GM23338 (cell line): ENCODE data around the gene SLC43A2. TPM values are rescaled to one million over a fixed set of nuclear protein-coding genes. Genes with fewer than 3 reads are reported as not detected.

Experiments
- ATAC-seq: fragments of 200-7000 bp; cut with Tn5 transposase; 3 replicates; pipeline ENCODE4 v1.9.1; 2020
- DNase-seq: peaks from one replicate; pipeline ENCODE4 v3.0.0-alpha.2; 2015; ENCODE audit warnings: low spot score
- H2AFZ ChIP-seq: fragments of 200-600 bp; sonication (generic); 2 replicates; pipeline ENCODE4 v1.8.0; 2016; ENCODE audit warnings: antibody characterized with exemption, mild to moderate bottlenecking, moderate library complexity
- H3F3A ChIP-seq: fragments of 200-600 bp; sonication (generic); replicated peaks from 2 replicates; pipeline ENCODE4 v1.8.0; 2017; ENCODE audit warnings: antibody characterized with exemption, mixed run types, low read depth
- H3K27ac ChIP-seq: fragments of 200-600 bp; sonication (generic); 2 replicates; pipeline ENCODE4 v1.6.1; 2016; ENCODE audit warnings: low read depth
- H3K27me3 ChIP-seq: fragments of 200-600 bp; sonication (generic); 2 replicates; pipeline ENCODE4 v1.8.0; 2016; ENCODE audit warnings: mild to moderate bottlenecking, mixed run types, moderate library complexity; ENCODE audit not compliant: insufficient read depth
- H3K36me3 ChIP-seq: fragments of 200-600 bp; sonication (generic); 2 replicates; pipeline ENCODE4 v1.8.0; 2016; ENCODE audit warnings: mild to moderate bottlenecking; ENCODE audit not compliant: insufficient read depth
- H3K4me1 ChIP-seq: fragments of 200-600 bp; sonication (generic); 2 replicates; pipeline ENCODE4 v1.8.0; 2016; ENCODE audit warnings: mild to moderate bottlenecking, moderate library complexity; ENCODE audit not compliant: insufficient read depth
- H3K4me2 ChIP-seq: fragments of 200-600 bp; sonication (generic); 2 replicates; pipeline ENCODE4 v1.7.1; 2017; ENCODE audit warnings: mixed run types
- H3K4me3 ChIP-seq: fragments of 200-600 bp; sonication (generic); 2 replicates; pipeline ENCODE4 v1.6.1; 2016; ENCODE audit warnings: mixed run types
- H3K79me2 ChIP-seq: fragments of 200-600 bp; sonication (generic); replicated peaks from 2 replicates; pipeline ENCODE4 v1.8.0; 2017; ENCODE audit warnings: mild to moderate bottlenecking; ENCODE audit not compliant: insufficient read depth
- H3K9me2 ChIP-seq: fragments of 200-600 bp; sonication (generic); 2 replicates; pipeline ENCODE4 v1.8.0; 2017; ENCODE audit not compliant: insufficient read depth
- H4K20me1 ChIP-seq: fragments of 200-600 bp; sonication (generic); replicated peaks from 2 replicates; pipeline ENCODE4 v1.8.0; 2017; ENCODE audit warnings: mild to moderate bottlenecking; ENCODE audit not compliant: insufficient read depth
- H3K27ac Mint-ChIP-seq: 2 replicates; pipeline ENCODE4 v1.8.0; 2020; ENCODE audit warnings: inconsistent platforms, mild to moderate bottlenecking, moderate library complexity, mixed read lengths
- H3K27me3 Mint-ChIP-seq: 3 replicates; pipeline ENCODE4 v1.8.0; 2022; ENCODE audit warnings: low read depth, mild to moderate bottlenecking, moderate library complexity, mixed read lengths, inconsistent platforms; ENCODE audit not compliant: insufficient read depth, poor library complexity
- H3K36me3 Mint-ChIP-seq: 3 replicates; pipeline ENCODE4 v1.8.0; 2021; ENCODE audit warnings: low read depth, mild to moderate bottlenecking, inconsistent platforms, moderate library complexity, mixed read lengths
- H3K4me1 Mint-ChIP-seq: 3 replicates; pipeline ENCODE4 v1.8.0; 2020; ENCODE audit warnings: mild to moderate bottlenecking, inconsistent platforms, mixed read lengths
- H3K4me3 Mint-ChIP-seq: 3 replicates; pipeline ENCODE4 v1.8.0; 2021; ENCODE audit warnings: moderate library complexity, mild to moderate bottlenecking, inconsistent platforms, mixed read lengths
- H3K9me3 Mint-ChIP-seq: 3 replicates; pipeline ENCODE4 v1.8.0; 2020; ENCODE audit warnings: moderate library complexity, mild to moderate bottlenecking, inconsistent platforms, mixed read lengths
- CREB1 ChIP-seq: fragments of 250-450 bp; sonication (Bioruptor Pico); IDR thresholded peaks from 2 replicates; pipeline ENCODE4 v1.5.0; 2020; ENCODE audit warnings: low read depth, mild to moderate bottlenecking, moderate library complexity
- EZH2 ChIP-seq: fragments of 200-600 bp; sonication (generic); IDR thresholded peaks from one replicate; pipeline ENCODE4 v1.8.0; 2017; ENCODE audit warnings: antibody characterized with exemption, mild to moderate bottlenecking, low read depth; ENCODE audit not compliant: unreplicated experiment
- EZH2phosphoT487 ChIP-seq: fragments of 200-600 bp; sonication (generic); IDR thresholded peaks from one replicate; pipeline ENCODE4 v1.8.1; 2018; ENCODE audit warnings: antibody characterized with exemption; ENCODE audit not compliant: unreplicated experiment
- JUNB ChIP-seq: IDR thresholded peaks from one replicate; pipeline ENCODE4 v1.6.1; 2016; ENCODE audit warnings: antibody characterized with exemption; ENCODE audit not compliant: unreplicated experiment
- NANOG ChIP-seq: IDR thresholded peaks from 2 replicates; pipeline ENCODE4 v1.6.1; 2016; ENCODE audit warnings: antibody characterized with exemption, borderline replicate concordance
- POLR2AphosphoS5 ChIP-seq: IDR thresholded peaks from 2 replicates; pipeline ENCODE4 v1.6.1; 2016; ENCODE audit warnings: antibody characterized with exemption, low read depth
- STAT1 ChIP-seq: IDR thresholded peaks from one replicate; pipeline ENCODE4 v1.6.1; 2016; ENCODE audit warnings: antibody characterized with exemption; ENCODE audit not compliant: unreplicated experiment
- ZNF114 ChIP-seq: fragments of 250-450 bp; sonication (Bioruptor Pico); IDR thresholded peaks from 2 replicates; pipeline ENCODE4 v1.5.0; 2020; ENCODE audit warnings: mild to moderate bottlenecking, moderate library complexity
- ZNF331 ChIP-seq: fragments of 250-450 bp; sonication (Bioruptor Pico); IDR thresholded peaks from 2 replicates; pipeline ENCODE4 v1.5.0; 2020; ENCODE audit warnings: low read depth, mild to moderate bottlenecking, moderate library complexity
- polyA plus RNA-seq: library from polyadenylated mRNA; unstranded; fragments of >200 nt; fragmentation: Nextera tagmentation; extraction: Ambion mirVana; gene quantifications from 2 replicates; pipeline ENCODE4 v1.2.1, GENCODE V29; 2016
- total RNA-seq: library from RNA; depleted of rRNA; stranded (reverse); fragments of >200 nt; shearing (Covaris generic); gene quantifications from 2 replicates; pipeline ENCODE4 v1.2.3, GENCODE V29; 2014
- TF ChIP-seq, protein P1 (sequence below): IDR thresholded peaks from one replicate; pipeline ENCODE4 v1.6.1; 2018; ENCODE audit warnings: antibody characterized with exemption; ENCODE audit not compliant: unreplicated experiment
- TF ChIP-seq, protein P2 (sequence below), 2 experiments: fragments of 200-600 bp in 1 of 2; sonication (generic) in 1 of 2; conservative IDR thresholded peaks; 2 replicates each; pipeline versions ENCODE4 v1.5.1 to v1.6.1; 2016 to 2017; ENCODE audit warnings: antibody characterized with exemption in 2 of 2, low read depth in 2 of 2, mild to moderate bottlenecking in 2 of 2, moderate library complexity in 1 of 2
- TF ChIP-seq, protein P3 (sequence below): IDR thresholded peaks from 2 replicates; pipeline ENCODE4 v1.6.1; 2016; ENCODE audit warnings: antibody characterized with exemption
- TF ChIP-seq, protein P4 (sequence below): fragments of 250-450 bp; sonication (Bioruptor Pico); IDR thresholded peaks from 2 replicates; pipeline ENCODE4 v1.5.0; 2020; ENCODE audit warnings: mild to moderate bottlenecking, moderate library complexity

The SLC43A2 gene
- total and polyA plus RNA-seq, 2 experiments from 2014 or later: 2.2 to 9.8 TPM

DNA sequence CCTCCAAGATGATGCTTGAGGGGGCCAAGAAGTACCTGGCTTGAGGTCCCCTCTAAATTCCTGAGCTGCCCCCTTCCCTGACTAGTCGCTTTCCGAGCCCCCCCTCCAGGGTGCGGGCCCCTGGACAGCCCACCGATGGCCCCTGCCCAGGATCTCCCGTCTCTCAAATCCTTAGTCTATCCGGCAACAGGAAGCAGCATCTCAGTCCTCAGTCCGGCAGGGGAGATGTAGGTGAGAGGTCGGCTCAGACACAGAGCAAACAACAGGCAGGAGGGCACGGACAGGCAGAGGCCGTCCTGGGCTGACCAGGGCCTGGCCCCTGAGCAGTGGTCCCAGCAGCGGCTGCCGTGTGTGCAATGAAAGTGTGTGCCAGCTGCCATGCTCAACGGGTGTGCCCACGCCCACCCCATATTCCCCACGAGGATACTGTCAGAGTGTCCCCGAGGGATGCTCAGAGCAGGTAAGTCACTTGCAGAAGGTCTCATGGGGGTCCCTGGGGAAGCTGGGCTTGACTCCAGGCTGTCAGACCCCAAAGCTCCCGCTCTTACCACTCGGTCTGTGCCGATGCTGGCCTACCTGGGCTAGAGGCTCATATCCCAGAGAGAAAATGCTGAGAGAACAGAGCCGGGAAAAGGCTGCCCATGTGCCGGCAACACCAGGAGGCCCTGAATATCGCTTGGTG, 7.2 kb downstream of the SLC43A2 start:
- no peaks in the 10 kb centered on the region for H3F3A ChIP-seq
- no peaks in the 10 kb centered on the region for H3K9me2 ChIP-seq
- TF ChIP-seq CREB1 (CRISPR knock-in tag) (no peak), ZNF331 (CRISPR knock-in tag) (no peak), STAT1 (no peak), NANOG (no peak), EZH2phosphoT487 (no peak), POLR2AphosphoS5 (no peak), ZNF114 (CRISPR knock-in tag) (no peak), EZH2 (no peak), JUNB (no peak)
- TF ChIP-seq, protein P1, sequence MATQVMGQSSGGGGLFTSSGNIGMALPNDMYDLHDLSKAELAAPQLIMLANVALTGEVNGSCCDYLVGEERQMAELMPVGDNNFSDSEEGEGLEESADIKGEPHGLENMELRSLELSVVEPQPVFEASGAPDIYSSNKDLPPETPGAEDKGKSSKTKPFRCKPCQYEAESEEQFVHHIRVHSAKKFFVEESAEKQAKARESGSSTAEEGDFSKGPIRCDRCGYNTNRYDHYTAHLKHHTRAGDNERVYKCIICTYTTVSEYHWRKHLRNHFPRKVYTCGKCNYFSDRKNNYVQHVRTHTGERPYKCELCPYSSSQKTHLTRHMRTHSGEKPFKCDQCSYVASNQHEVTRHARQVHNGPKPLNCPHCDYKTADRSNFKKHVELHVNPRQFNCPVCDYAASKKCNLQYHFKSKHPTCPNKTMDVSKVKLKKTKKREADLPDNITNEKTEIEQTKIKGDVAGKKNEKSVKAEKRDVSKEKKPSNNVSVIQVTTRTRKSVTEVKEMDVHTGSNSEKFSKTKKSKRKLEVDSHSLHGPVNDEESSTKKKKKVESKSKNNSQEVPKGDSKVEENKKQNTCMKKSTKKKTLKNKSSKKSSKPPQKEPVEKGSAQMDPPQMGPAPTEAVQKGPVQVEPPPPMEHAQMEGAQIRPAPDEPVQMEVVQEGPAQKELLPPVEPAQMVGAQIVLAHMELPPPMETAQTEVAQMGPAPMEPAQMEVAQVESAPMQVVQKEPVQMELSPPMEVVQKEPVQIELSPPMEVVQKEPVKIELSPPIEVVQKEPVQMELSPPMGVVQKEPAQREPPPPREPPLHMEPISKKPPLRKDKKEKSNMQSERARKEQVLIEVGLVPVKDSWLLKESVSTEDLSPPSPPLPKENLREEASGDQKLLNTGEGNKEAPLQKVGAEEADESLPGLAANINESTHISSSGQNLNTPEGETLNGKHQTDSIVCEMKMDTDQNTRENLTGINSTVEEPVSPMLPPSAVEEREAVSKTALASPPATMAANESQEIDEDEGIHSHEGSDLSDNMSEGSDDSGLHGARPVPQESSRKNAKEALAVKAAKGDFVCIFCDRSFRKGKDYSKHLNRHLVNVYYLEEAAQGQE: no peak
- TF ChIP-seq, protein P2, sequence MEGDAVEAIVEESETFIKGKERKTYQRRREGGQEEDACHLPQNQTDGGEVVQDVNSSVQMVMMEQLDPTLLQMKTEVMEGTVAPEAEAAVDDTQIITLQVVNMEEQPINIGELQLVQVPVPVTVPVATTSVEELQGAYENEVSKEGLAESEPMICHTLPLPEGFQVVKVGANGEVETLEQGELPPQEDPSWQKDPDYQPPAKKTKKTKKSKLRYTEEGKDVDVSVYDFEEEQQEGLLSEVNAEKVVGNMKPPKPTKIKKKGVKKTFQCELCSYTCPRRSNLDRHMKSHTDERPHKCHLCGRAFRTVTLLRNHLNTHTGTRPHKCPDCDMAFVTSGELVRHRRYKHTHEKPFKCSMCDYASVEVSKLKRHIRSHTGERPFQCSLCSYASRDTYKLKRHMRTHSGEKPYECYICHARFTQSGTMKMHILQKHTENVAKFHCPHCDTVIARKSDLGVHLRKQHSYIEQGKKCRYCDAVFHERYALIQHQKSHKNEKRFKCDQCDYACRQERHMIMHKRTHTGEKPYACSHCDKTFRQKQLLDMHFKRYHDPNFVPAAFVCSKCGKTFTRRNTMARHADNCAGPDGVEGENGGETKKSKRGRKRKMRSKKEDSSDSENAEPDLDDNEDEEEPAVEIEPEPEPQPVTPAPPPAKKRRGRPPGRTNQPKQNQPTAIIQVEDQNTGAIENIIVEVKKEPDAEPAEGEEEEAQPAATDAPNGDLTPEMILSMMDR (conservative IDR thresholded peaks at IDR 0.05; ENCODE audit: low read depth in 2 of 2): no peak
- TF ChIP-seq, protein P3, sequence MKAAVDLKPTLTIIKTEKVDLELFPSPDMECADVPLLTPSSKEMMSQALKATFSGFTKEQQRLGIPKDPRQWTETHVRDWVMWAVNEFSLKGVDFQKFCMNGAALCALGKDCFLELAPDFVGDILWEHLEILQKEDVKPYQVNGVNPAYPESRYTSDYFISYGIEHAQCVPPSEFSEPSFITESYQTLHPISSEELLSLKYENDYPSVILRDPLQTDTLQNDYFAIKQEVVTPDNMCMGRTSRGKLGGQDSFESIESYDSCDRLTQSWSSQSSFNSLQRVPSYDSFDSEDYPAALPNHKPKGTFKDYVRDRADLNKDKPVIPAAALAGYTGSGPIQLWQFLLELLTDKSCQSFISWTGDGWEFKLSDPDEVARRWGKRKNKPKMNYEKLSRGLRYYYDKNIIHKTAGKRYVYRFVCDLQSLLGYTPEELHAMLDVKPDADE: no peak
- TF ChIP-seq, protein P4, sequence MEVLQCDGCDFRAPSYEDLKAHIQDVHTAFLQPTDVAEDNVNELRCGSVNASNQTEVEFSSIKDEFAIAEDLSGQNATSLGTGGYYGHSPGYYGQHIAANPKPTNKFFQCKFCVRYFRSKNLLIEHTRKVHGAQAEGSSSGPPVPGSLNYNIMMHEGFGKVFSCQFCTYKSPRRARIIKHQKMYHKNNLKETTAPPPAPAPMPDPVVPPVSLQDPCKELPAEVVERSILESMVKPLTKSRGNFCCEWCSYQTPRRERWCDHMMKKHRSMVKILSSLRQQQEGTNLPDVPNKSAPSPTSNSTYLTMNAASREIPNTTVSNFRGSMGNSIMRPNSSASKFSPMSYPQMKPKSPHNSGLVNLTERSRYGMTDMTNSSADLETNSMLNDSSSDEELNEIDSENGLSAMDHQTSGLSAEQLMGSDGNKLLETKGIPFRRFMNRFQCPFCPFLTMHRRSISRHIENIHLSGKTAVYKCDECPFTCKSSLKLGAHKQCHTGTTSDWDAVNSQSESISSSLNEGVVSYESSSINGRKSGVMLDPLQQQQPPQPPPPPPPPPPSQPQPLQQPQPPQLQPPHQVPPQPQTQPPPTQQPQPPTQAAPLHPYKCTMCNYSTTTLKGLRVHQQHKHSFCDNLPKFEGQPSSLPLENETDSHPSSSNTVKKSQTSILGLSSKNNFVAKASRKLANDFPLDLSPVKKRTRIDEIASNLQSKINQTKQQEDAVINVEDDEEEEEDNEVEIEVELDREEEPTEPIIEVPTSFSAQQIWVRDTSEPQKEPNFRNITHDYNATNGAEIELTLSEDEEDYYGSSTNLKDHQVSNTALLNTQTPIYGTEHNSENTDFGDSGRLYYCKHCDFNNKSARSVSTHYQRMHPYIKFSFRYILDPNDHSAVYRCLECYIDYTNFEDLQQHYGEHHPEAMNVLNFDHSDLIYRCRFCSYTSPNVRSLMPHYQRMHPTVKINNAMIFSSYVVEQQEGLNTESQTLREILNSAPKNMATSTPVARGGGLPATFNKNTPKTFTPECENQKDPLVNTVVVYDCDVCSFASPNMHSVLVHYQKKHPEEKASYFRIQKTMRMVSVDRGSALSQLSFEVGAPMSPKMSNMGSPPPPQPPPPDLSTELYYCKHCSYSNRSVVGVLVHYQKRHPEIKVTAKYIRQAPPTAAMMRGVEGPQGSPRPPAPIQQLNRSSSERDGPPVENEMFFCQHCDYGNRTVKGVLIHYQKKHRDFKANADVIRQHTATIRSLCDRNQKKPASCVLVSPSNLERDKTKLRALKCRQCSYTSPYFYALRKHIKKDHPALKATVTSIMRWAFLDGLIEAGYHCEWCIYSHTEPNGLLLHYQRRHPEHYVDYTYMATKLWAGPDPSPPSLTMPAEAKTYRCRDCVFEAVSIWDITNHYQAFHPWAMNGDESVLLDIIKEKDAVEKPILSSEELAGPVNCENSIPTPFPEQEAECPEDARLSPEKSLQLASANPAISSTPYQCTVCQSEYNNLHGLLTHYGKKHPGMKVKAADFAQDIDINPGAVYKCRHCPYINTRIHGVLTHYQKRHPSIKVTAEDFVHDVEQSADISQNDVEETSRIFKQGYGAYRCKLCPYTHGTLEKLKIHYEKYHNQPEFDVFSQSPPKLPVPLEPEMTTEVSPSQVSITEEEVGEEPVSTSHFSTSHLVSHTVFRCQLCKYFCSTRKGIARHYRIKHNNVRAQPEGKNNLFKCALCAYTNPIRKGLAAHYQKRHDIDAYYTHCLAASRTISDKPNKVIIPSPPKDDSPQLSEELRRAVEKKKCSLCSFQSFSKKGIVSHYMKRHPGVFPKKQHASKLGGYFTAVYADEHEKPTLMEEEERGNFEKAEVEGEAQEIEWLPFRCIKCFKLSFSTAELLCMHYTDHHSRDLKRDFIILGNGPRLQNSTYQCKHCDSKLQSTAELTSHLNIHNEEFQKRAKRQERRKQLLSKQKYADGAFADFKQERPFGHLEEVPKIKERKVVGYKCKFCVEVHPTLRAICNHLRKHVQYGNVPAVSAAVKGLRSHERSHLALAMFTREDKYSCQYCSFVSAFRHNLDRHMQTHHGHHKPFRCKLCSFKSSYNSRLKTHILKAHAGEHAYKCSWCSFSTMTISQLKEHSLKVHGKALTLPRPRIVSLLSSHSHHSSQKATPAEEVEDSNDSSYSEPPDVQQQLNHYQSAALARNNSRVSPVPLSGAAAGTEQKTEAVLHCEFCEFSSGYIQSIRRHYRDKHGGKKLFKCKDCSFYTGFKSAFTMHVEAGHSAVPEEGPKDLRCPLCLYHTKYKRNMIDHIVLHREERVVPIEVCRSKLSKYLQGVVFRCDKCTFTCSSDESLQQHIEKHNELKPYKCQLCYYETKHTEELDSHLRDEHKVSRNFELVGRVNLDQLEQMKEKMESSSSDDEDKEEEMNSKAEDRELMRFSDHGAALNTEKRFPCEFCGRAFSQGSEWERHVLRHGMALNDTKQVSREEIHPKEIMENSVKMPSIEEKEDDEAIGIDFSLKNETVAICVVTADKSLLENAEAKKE (CRISPR knock-in tag): no peak
- peak; percentile 18; the same call in 2 of the 3 replicates for ATAC-seq
- DNase-seq: no peak
- Mint-ChIP-seq H3K4me1 (peaks cover 20% of the 10 kb centered on the region), H3K36me3 (no peaks in the 10 kb centered on the region; the same call in 2 of the 3 replicates), H3K9me3 (no peaks in the 10 kb centered on the region), H3K27ac (no peak overlapping the region; the same call in 1 of the 2 replicates), H3K27me3 (peaks cover 5% of the 10 kb centered on the region), H3K4me3 (no peak overlapping the region)
- 0 out of 2 replicates have a peak, but pooled peaks cover 1% of the 10 kb centered on the region for H3K27me3 ChIP-seq
- H3K4me3 ChIP-seq: no peak overlapping the region
- H3K4me1 ChIP-seq: no peaks in the 10 kb centered on the region
- H2AFZ ChIP-seq: no peak overlapping the region
- H3K79me2 ChIP-seq: no peaks in the 10 kb centered on the region
- no peaks in the 10 kb centered on the region for H3K36me3 ChIP-seq
- no peaks in the 10 kb centered on the region for H4K20me1 ChIP-seq
- H3K4me2 ChIP-seq: no peak overlapping the region
- no peak overlapping the region for H3K27ac ChIP-seq
